T-helper 1 cell treated with Interleukin-12 subunit alpha and Interleukin-12 subunit beta and Interleukin-4 antibody, amounts not matched to agents 30 μg/mL and 1 μg/mL, for 36 hours (primary cell): ENCODE data around the gene ZNF362.
"Not testable (repeated sequence)": the region's sequence is repeated elsewhere in the genome, so short reads cannot be mapped to it uniquely, and the experiment has no call there.

Experiments used
- H3K27ac Mint-ChIP-seq: one replicate; pipeline ENCODE4 v1.8.0; 2021; ENCODE audit warnings: mild to moderate bottlenecking, mixed read lengths
- H3K27me3 Mint-ChIP-seq: one replicate; pipeline ENCODE4 v1.8.0; 2021; ENCODE audit warnings: low read depth, mixed read lengths
- H3K36me3 Mint-ChIP-seq: one replicate; pipeline ENCODE4 v1.8.0; 2021; ENCODE audit warnings: low read depth, mixed read lengths
- H3K4me1 Mint-ChIP-seq: one replicate; pipeline ENCODE4 v1.8.0; 2021; ENCODE audit warnings: low read depth, mixed read lengths
- H3K4me3 Mint-ChIP-seq: one replicate; pipeline ENCODE4 v1.8.0; 2021; ENCODE audit warnings: mild to moderate bottlenecking, moderate library complexity, mixed read lengths
- H3K9me3 Mint-ChIP-seq: one replicate; pipeline ENCODE4 v1.8.0; 2021; ENCODE audit warnings: mixed read lengths

ZNF362 gene

GRCh38 chr1:33236498-33236897, 19.8 kb upstream of the ZNF362 start:
- peaks cover 6% of the 10 kb centered on the region for H3K4me1 Mint-ChIP-seq
- H3K4me3 Mint-ChIP-seq, result no peak overlapping the region
- no peak overlapping the region for H3K27ac Mint-ChIP-seq
- peaks cover 15% of the 10 kb centered on the region for H3K27me3 Mint-ChIP-seq
- no peaks in the 10 kb centered on the region for H3K36me3 Mint-ChIP-seq
- H3K9me3 Mint-ChIP-seq, result no peaks in the 10 kb centered on the region

GRCh38 chr1:33237579-33237978, 18.7 kb upstream of the ZNF362 start:
- Mint-ChIP-seq H3K4me3 (no peak overlapping the region), H3K4me1 (peaks cover 6% of the 10 kb centered on the region), H3K27ac (no peak overlapping the region), H3K36me3 (no peaks in the 10 kb centered on the region), H3K9me3 (no peaks in the 10 kb centered on the region), H3K27me3 (peaks cover 22% of the 10 kb centered on the region)

GRCh38 chr1:33238194-33238724, 18.0 kb upstream of the ZNF362 start:
- not testable (repeated sequence) for H3K4me3 Mint-ChIP-seq, H3K36me3 Mint-ChIP-seq, H3K9me3 Mint-ChIP-seq, H3K4me1 Mint-ChIP-seq, H3K27ac Mint-ChIP-seq
- peaks cover 22% of the 10 kb centered on the region for H3K27me3 Mint-ChIP-seq

GRCh38 chr1:33239410-33239809, 16.9 kb upstream of the ZNF362 start:
- H3K27ac Mint-ChIP-seq, H3K36me3 Mint-ChIP-seq, H3K4me1 Mint-ChIP-seq, H3K9me3 Mint-ChIP-seq, H3K4me3 Mint-ChIP-seq: not testable (repeated sequence)
- peaks cover 22% of the 10 kb centered on the region for H3K27me3 Mint-ChIP-seq

- H3K27me3 Mint-ChIP-seq, result peaks cover 22% of the 10 kb centered on the region
- H3K27ac Mint-ChIP-seq, result no peak overlapping the region
- H3K4me1 Mint-ChIP-seq, result peaks cover 6% of the 10 kb centered on the region
- no peaks in the 10 kb centered on the region for H3K36me3 Mint-ChIP-seq
- no peak overlapping the region for H3K4me3 Mint-ChIP-seq
- no peaks in the 10 kb centered on the region for H3K9me3 Mint-ChIP-seq
These were observed 14.4 kb upstream of the ZNF362 start for GRCh38 chr1:33241866-33242265.

GRCh38 chr1:33242652-33243051, 13.6 kb upstream of the ZNF362 start:
- no peak overlapping the region for H3K27ac Mint-ChIP-seq
- no peaks in the 10 kb centered on the region for H3K36me3 Mint-ChIP-seq
- H3K4me3 Mint-ChIP-seq, result no peak overlapping the region
- no peaks in the 10 kb centered on the region for H3K9me3 Mint-ChIP-seq
- peaks cover 2% of the 10 kb centered on the region for H3K4me1 Mint-ChIP-seq
- peaks cover 22% of the 10 kb centered on the region for H3K27me3 Mint-ChIP-seq

- H3K4me1 Mint-ChIP-seq, result peaks cover 2% of the 10 kb centered on the region
- no peak overlapping the region for H3K4me3 Mint-ChIP-seq
- H3K9me3 Mint-ChIP-seq, result no peaks in the 10 kb centered on the region
- H3K36me3 Mint-ChIP-seq, result no peaks in the 10 kb centered on the region
- H3K27ac Mint-ChIP-seq, result no peak overlapping the region
- H3K27me3 Mint-ChIP-seq, result peaks cover 35% of the 10 kb centered on the region
These were observed 12.0 kb upstream of the ZNF362 start for GRCh38 chr1:33244143-33244808.

GRCh38 chr1:33244809-33245186, 11.5 kb upstream of the ZNF362 start:
- H3K27me3 Mint-ChIP-seq, result peaks cover 31% of the 10 kb centered on the region
- peaks cover 2% of the 10 kb centered on the region for H3K4me1 Mint-ChIP-seq
- H3K36me3 Mint-ChIP-seq, result no peaks in the 10 kb centered on the region
- H3K4me3 Mint-ChIP-seq, result no peak overlapping the region
- no peak overlapping the region for H3K27ac Mint-ChIP-seq
- no peaks in the 10 kb centered on the region for H3K9me3 Mint-ChIP-seq

- Mint-ChIP-seq H3K27ac (no peak overlapping the region), H3K4me1 (peaks cover 2% of the 10 kb centered on the region), H3K9me3 (no peaks in the 10 kb centered on the region), H3K4me3 (no peak overlapping the region), H3K36me3 (no peaks in the 10 kb centered on the region), H3K27me3 (peaks cover 31% of the 10 kb centered on the region)
These were observed 10.1 kb upstream of the ZNF362 start for GRCh38 chr1:33246171-33246570.

- Mint-ChIP-seq H3K9me3 (no peaks in the 10 kb centered on the region), H3K4me1 (peaks cover 2% of the 10 kb centered on the region), H3K4me3 (no peak overlapping the region), H3K36me3 (no peaks in the 10 kb centered on the region), H3K27me3 (peaks cover 30% of the 10 kb centered on the region), H3K27ac (no peak overlapping the region)
These were observed 8.7 kb upstream of the ZNF362 start for GRCh38 chr1:33247545-33247944.

- Mint-ChIP-seq H3K9me3 (no peaks in the 10 kb centered on the region), H3K4me1 (peaks cover 2% of the 10 kb centered on the region), H3K36me3 (no peaks in the 10 kb centered on the region), H3K4me3 (no peak overlapping the region), H3K27me3 (peaks cover 30% of the 10 kb centered on the region), H3K27ac (no peak overlapping the region)
These were observed 8.0 kb upstream of the ZNF362 start for GRCh38 chr1:33248244-33248643.

- no peak overlapping the region for H3K4me3 Mint-ChIP-seq
- H3K36me3 Mint-ChIP-seq, result no peaks in the 10 kb centered on the region
- H3K4me1 Mint-ChIP-seq, result peaks cover 2% of the 10 kb centered on the region
- H3K9me3 Mint-ChIP-seq, result no peaks in the 10 kb centered on the region
- peaks cover 30% of the 10 kb centered on the region for H3K27me3 Mint-ChIP-seq
- no peak overlapping the region for H3K27ac Mint-ChIP-seq
These were observed 6.9 kb upstream of the ZNF362 start for GRCh38 chr1:33249422-33249821.

- Mint-ChIP-seq H3K4me3 (no peak overlapping the region), H3K36me3 (peaks cover 2% of the 10 kb centered on the region)
These were observed 6.1 kb upstream of the ZNF362 start for GRCh38 chr1:33250217-33250616.

GRCh38 chr1:33250724-33251123, 5.6 kb upstream of the ZNF362 start:
- peaks cover 2% of the 10 kb centered on the region for H3K36me3 Mint-ChIP-seq
- peaks cover 35% of the 10 kb centered on the region for H3K27me3 Mint-ChIP-seq
- peaks cover 3% of the 10 kb centered on the region for H3K4me1 Mint-ChIP-seq
- no peak overlapping the region for H3K27ac Mint-ChIP-seq
- H3K9me3 Mint-ChIP-seq, result no peaks in the 10 kb centered on the region
- no peak overlapping the region for H3K4me3 Mint-ChIP-seq

More at GRCh38 chr1:33250217-33250616, 6.1 kb upstream of the ZNF362 start:
- H3K9me3 Mint-ChIP-seq, result no peaks in the 10 kb centered on the region
- H3K27me3 Mint-ChIP-seq, result peaks cover 35% of the 10 kb centered on the region
- H3K4me1 Mint-ChIP-seq, result peaks cover 3% of the 10 kb centered on the region
- no peak overlapping the region for H3K27ac Mint-ChIP-seq

- Mint-ChIP-seq H3K4me3 (no peak overlapping the region), H3K27me3 (peaks cover 19% of the 10 kb centered on the region), H3K27ac (no peak overlapping the region), H3K4me1 (peaks cover 13% of the 10 kb centered on the region), H3K36me3 (peaks cover 7% of the 10 kb centered on the region), H3K9me3 (no peaks in the 10 kb centered on the region)
These were observed 1.8 kb upstream of the ZNF362 start for GRCh38 chr1:33254491-33254890.
